ENCODE results near the gene PGM2.

DNA sequence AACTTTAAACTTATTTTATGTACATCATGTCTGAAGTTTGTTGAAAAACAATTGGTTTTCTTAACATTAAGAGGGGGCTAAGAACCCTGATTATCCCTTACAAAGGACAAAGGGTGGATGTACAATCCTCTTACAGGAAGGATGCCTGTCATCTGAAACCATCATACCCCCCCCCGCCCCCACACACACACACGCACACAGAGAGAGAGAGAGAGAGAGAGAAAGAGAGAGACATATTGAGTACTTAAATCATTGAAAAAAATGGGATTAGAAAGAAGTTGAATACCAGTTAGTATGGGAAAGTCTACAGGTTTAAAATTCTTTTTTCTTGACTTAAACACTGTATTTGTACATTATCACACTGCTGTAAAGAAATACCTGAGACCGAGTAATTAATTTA lies 10.9 kb upstream of the PGM2 start:
- TF ChIP-seq POLR2A (IDR thresholded peaks at IDR 0.05): no peak
- no peak for TF ChIP-seq CTCF (IDR thresholded peaks at IDR 0.05)

Measured in tibial nerve (tissue), 3 donors.